Gastroesophageal sphincter (tissue), 4 donors: ENCODE data around the gene FGF3. TPM values are rescaled to one million over a fixed set of nuclear protein-coding genes. Genes with fewer than 3 reads are reported as not detected.

Experiments
- ATAC-seq: fragments of 150-250 bp; one replicate; pipeline ENCODE4 v1.9.1; 2016; ENCODE audit warnings: mild to moderate bottlenecking, moderate library complexity
- H3K27ac ChIP-seq, 4 donors: fragments of 200-600 bp; sonication (generic) in 3 of 4; 1 replicate in 3 of 4; 2 replicates in 1 of 4; pipeline ENCODE4 v1.5.1; 2016 to 2019
- H3K27me3 ChIP-seq: fragments of 200-600 bp; sonication (generic); one replicate; pipeline ENCODE4 v1.5.1; 2019
- H3K36me3 ChIP-seq, 2 donors: fragments of 200-600 bp; sonication (generic); one replicate each; pipeline ENCODE4 v1.5.1; 2019; ENCODE audit warnings: control low read depth in 1 of 2
- H3K4me1 ChIP-seq, 3 donors: fragments of 200-600 bp; sonication (generic); 1 replicate in 2 of 3; 2 replicates in 1 of 3; pipeline ENCODE4 v1.5.1; 2016 to 2019; ENCODE audit warnings: control low read depth in 2 of 3
- H3K4me3 ChIP-seq, 2 donors: fragments of 200-600 bp; sonication (generic); one replicate each; pipeline ENCODE4 v1.5.1; 2019; ENCODE audit warnings: mild to moderate bottlenecking in 1 of 2, moderate library complexity in 1 of 2
- H3K9me3 ChIP-seq, 3 donors: fragments of 200-600 bp; sonication (generic); one replicate each; pipeline ENCODE4 v1.5.1; 2017 to 2019; ENCODE audit warnings: control low read depth in 2 of 3
- CTCF ChIP-seq, 4 experiments: fragments of 200-600 bp in 2 of 4; fragments of 450-650 bp in 2 of 4; sonication (generic) in 1 of 4; IDR thresholded peaks; one replicate each; pipeline ENCODE4 v1.5.1; 2017 to 2019; ENCODE audit warnings: antibody characterized with exemption in 4 of 4, mild to moderate bottlenecking in 2 of 4, moderate library complexity in 2 of 4
- EP300 ChIP-seq: sonication (generic); formaldehyde crosslinking; IDR thresholded peaks from one replicate; pipeline ENCODE4 v1.6.1; 2017; ENCODE audit warnings: antibody characterized with exemption, mild to moderate bottlenecking
- POLR2A ChIP-seq, 2 donors: fragments of 450-650 bp; IDR thresholded peaks; one replicate each; pipeline ENCODE4 v1.6.1; 2017; ENCODE audit warnings: antibody characterized with exemption in 2 of 2, mild to moderate bottlenecking in 2 of 2, moderate library complexity in 1 of 2
- POLR2AphosphoS5 ChIP-seq: sonication (generic); formaldehyde crosslinking; IDR thresholded peaks from one replicate; pipeline ENCODE4 v1.6.1; 2017; ENCODE audit warnings: antibody characterized with exemption
- WGBS, 2 donors: methylation state at CpG; one replicate each; pipeline ENCODE4 v1.1.5; 2018; ENCODE audit warnings: low coverage in 1 of 2; 5-methylcytosine and 5-hydroxymethylcytosine counted together
- total RNA-seq, 4 donors: library from RNA; depleted of rRNA; stranded (reverse); fragments of >200 nt; gene quantifications; one replicate each; pipeline ENCODE4 v1.1.0, GENCODE V29; 2016

Gene FGF3
- total RNA-seq, 4 donors from 2014 or later, result not detected

- Histone ChIP-seq H3K4me3 (no peak overlapping the region), H3K27me3 (peaks cover 27% of the 10 kb centered on the region), H3K4me1 (no peaks in the 10 kb centered on the region), H3K27ac (no peak overlapping the region), H3K36me3 (no peaks in the 10 kb centered on the region), H3K9me3 (peaks cover 0 to 8% (median 0%) of the 10 kb centered on the region in 3 donors)
- TF ChIP-seq CTCF (IDR thresholded peaks at IDR 0.05) (no peak), POLR2AphosphoS5 (no peak), EP300 (no peak), POLR2A (IDR thresholded peaks at IDR 0.05) (no peak)
- no peak for ATAC-seq
- no CpG with 5 or more reads among the region's 3 CpGs for WGBS, 2 donors
Observed at GRCh38 chr11:69799097-69799496, 20.1 kb downstream of the FGF3 start.

- WGBS, 2 donors, result 70% methylated on average over 2 of the region's 14 CpGs; no CpG with 5 or more reads in 1 of the 2 donors
- TF ChIP-seq EP300 (no peak), POLR2A (IDR thresholded peaks at IDR 0.05) (no peak), CTCF (IDR thresholded peaks at IDR 0.05) (no peak), POLR2AphosphoS5 (no peak)
Observed at GRCh38 chr11:69797737-69798528, 21.3 kb downstream of the FGF3 start.

GRCh38 chr11:69797156-69797555 is 22.1 kb downstream of the FGF3 start:
- no peak for TF ChIP-seq CTCF (IDR thresholded peaks at IDR 0.05)
- no peak for TF ChIP-seq POLR2AphosphoS5
- TF ChIP-seq POLR2A (IDR thresholded peaks at IDR 0.05), result no peak
- TF ChIP-seq EP300, result no peak
- H3K36me3 ChIP-seq, result no peaks in the 10 kb centered on the region
- H3K4me3 ChIP-seq, result no peak overlapping the region
- H3K27ac ChIP-seq, result no peak overlapping the region
- peaks cover 27% of the 10 kb centered on the region for H3K27me3 ChIP-seq
- H3K9me3 ChIP-seq, result peaks cover 0 to 8% (median 0%) of the 10 kb centered on the region in 3 donors
- no CpG with 5 or more reads among the region's 14 CpGs for WGBS, 2 donors
- no peak for ATAC-seq
- H3K4me1 ChIP-seq, result no peaks in the 10 kb centered on the region

More at GRCh38 chr11:69797737-69798528, 21.3 kb downstream of the FGF3 start:
- H3K4me3 ChIP-seq, result no peak overlapping the region
- H3K27ac ChIP-seq, result no peak overlapping the region
- no peak for ATAC-seq
- H3K36me3 ChIP-seq, result no peaks in the 10 kb centered on the region
- H3K4me1 ChIP-seq, result no peaks in the 10 kb centered on the region
- H3K27me3 ChIP-seq, result peaks cover 27% of the 10 kb centered on the region
- H3K9me3 ChIP-seq, result peaks cover 0 to 8% (median 0%) of the 10 kb centered on the region in 3 donors

GRCh38 chr11:69796063-69796462 is 23.2 kb downstream of the FGF3 start:
- Histone ChIP-seq H3K4me3 (no peak overlapping the region), H3K9me3 (peaks cover 0 to 8% (median 0%) of the 10 kb centered on the region in 3 donors), H3K27me3 (peaks cover 19% of the 10 kb centered on the region), H3K27ac (no peak overlapping the region), H3K36me3 (no peaks in the 10 kb centered on the region), H3K4me1 (peaks cover 0 to 6% (median 0%) of the 10 kb centered on the region in 3 donors)
- 83% methylated on average over 2 to 4 of the region's 9 CpGs for WGBS, 2 donors
- no peak for ATAC-seq
- TF ChIP-seq POLR2A (IDR thresholded peaks at IDR 0.05), result no peak
- no peak for TF ChIP-seq EP300
- no peak for TF ChIP-seq POLR2AphosphoS5
- no peak for TF ChIP-seq CTCF (IDR thresholded peaks at IDR 0.05)
